Measurements from ENCODE around the gene MMRN2.
A peak's percentile ranks its signal among the peaks of the same experiment; 100 is the strongest.
"Not testable (repeated sequence)": the region's sequence is repeated elsewhere in the genome, so short reads cannot be mapped to it uniquely, and the experiment has no call there.

Gene MMRN2

DNA sequence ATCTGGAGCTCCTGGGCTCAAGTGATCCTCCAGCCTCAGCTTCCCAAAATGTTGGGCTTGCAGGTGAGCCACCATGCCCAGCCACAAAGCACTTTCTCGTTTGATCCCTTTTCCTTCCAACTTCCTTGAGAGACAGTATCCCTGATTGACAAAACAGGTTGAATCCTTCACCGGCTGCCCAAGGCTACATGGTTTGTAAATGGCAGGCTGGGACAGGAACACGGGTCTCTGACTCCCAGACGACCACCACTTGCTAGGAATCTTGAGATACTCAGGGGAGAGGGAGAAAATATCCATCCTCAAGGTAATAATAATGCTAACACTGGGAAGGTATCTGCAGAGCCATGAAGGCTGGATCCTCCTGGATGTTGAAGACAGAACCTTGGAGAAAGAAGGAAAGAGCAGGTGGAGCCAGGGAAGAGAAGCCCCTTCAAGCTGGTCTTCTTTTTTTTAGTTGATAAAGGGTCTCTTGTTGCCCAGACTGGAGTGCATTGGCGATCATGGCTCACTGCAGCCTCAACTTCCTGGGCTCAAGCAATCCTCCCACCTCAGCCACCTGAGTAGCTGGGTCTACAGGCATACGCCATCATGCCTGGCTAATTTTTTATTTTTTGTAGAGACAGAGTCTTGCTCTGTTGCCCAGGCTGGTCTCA is 19.8 kb downstream of the MMRN2 start:
- no peak for DNase-seq

DNA sequence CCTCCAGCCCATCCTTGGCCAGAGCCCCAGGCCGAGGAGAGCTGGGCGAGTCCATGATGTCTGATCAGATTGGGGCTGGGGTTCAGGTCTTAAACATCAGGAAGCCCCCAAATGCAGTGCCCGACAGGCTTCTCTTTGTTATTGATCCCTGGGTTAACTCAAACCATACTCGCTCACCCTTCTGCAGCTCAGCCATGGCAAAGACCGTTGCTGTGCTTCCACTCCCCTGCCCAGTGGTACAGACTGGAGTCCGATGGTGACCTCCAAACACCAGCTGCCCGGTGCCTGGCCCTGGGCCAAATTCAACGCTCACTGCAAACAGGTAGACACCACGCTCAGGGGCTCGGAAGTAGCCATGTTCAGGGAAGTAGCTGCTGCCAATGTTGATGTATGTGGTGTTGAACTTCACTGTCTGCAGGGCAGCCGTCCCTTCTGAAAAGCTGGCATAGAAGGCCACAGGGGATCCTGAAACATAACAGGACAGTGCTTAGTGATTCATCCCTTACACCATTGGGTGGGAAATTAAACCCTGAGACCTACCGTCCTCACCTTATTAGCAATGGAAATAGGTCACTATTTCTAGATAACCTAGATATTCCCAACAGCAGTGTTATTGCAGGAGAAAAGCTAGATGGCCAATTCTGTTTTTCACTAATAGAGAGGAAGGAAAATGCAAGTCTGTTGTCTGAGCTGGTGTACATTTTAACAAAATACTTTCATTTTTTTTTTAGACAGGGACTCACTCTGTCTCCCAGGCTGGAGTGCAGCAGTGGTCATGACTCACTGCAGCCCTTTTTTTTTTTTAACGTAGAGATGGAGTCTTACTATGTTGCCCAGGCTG is 20.5 kb downstream of the MMRN2 start:
- no peak for DNase-seq

GRCh38 chr10:86934162-86934711 is 23.2 kb downstream of the MMRN2 start:
- DNase-seq, result not testable (repeated sequence)

DNA sequence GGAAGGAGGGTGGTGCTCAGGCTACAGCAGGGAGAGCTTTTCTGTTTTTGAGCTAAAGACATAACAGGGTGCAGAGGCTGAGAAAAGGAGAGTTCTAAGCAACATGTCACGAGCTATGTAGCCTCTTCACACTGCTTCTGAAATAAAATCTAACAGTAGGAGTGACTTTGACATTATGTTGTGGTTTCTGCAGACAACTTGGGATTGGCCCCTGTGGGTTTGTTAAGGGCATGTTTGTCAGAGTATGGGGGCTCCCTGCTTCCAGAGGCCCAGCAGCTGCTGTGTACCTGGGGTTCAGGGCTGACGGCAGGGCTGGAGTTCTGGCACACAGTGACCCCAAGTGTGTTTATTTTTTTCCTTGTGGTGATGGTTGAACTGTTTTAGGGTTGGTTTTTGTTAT is 24.7 kb downstream of the MMRN2 start:
- DNase-seq, result no peak

GRCh38 chr10:86931872-86932271 is 25.5 kb downstream of the MMRN2 start:
- no peak for DNase-seq

- no peak for DNase-seq
Observed at GRCh38 chr10:86929468-86930380, 27.7 kb downstream of the MMRN2 start.

DNA sequence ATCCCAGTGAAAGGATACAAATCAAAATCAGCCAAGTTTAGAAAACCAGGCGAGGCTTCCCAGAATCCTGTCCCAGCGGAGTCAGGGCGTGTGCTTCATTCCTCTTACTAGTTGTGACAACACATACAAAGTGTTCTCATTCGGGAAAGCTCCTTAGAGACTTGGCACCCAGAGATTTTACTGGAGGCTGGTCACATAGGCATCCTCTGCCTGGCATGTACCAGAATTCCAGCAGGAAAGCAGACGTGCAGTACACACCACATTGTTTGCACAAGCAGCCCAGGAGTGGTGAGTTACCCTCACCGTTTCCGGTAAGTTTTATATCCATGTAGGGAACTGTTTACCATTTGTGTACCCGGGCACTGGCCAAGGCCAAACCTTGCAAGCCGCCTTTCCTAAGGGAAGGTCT is 34.9 kb downstream of the MMRN2 start:
- DNase-seq, result no peak

GRCh38 chr10:86918022-86918471 is 39.4 kb downstream of the MMRN2 start:
- no peak for DNase-seq

GRCh38 chr10:86914734-86915133 is 42.7 kb downstream of the MMRN2 start:
- DNase-seq, result no peak

GRCh38 chr10:86905429-86905828 is 52.0 kb downstream of the MMRN2 start:
- no peak for DNase-seq

- DNase-seq, result no peak
Observed at GRCh38 chr10:86904600-86904999, 52.8 kb downstream of the MMRN2 start.

DNA sequence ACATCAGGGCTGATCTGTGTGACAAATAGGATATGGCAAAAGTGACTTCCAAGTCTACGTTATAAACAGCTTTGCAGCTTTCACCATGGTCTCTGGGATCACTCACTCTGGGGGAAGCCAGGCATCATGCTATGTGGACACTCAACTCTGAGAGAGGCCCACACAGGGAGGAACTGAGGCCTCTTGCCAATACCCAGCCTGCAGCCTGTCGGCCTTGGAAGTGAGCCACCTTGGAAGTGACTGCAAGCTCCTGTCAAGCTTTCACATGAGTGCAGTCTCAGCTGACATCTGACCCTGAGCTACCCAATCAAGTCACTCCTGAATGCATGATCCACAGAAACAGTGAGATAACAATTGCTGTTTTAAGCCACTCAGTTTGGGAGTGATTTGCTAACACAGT is 56.5 kb downstream of the MMRN2 start:
- DNase-seq, result no peak

- DNase-seq, result peak; percentile 23
Observed at GRCh38 chr10:86899670-86900276, 57.6 kb downstream of the MMRN2 start.

DNA sequence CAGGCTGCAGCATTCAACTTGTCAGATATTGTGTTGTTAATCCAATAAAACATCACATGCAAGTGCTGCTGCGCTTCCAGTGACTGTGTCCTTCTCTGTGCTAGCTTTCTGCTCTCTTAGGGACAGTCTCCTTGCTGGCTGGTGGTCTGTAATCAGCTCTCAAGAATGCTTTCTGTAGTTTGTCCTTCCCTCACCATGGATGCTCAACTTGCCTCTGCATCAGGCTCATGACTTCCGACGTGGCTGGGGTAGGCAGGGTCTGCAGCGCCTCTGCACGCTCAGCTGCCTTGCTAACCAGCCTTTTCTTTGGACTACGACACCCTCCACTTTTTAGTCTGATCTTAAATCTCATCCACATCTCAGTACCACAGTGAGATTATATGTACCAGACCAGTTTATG is 58.3 kb downstream of the MMRN2 start:
- no peak for DNase-seq

- no peak for DNase-seq
Observed at GRCh38 chr10:86898511-86898910, 58.9 kb downstream of the MMRN2 start.

GRCh38 chr10:86889997-86890396 is 67.4 kb downstream of the MMRN2 start:
- no peak for DNase-seq

GRCh38 chr10:86888585-86889381 is 68.6 kb downstream of the MMRN2 start:
- no peak for DNase-seq

All from activated T-cell treated with anti-CD3 and anti-CD28 coated beads for 4 hours (primary cell).